ENCODE measurements around the gene TEDC1. TPM values are rescaled to one million over a fixed set of nuclear protein-coding genes. Genes with fewer than 3 reads are reported as not detected.

TEDC1 gene
- total RNA-seq, 3 donors from 2014 or later (not counting 1 experiment from before 2014, with no cell fraction given): 70.0 to 233 (median 112) TPM

- peak in 1 of 2 donors; percentile 84 for DNase-seq
- Histone ChIP-seq H3K4me3 (ENCODE audit: low read length) (peak overlapping the region; percentile 92), H3K27ac (ENCODE audit: low read length) (peak overlapping the region; percentile 98), H3K27me3 (ENCODE audit: control insufficient read depth, insufficient read depth, low read length) (no peaks in the 10 kb centered on the region), H3K36me3 (ENCODE audit: control insufficient read depth, insufficient read depth, low read length) (peaks cover 6% of the 10 kb centered on the region), H3K9me3 (ENCODE audit: control insufficient read depth, insufficient read depth, low read length) (no peaks in the 10 kb centered on the region), H3K4me1 (ENCODE audit: control insufficient read depth, insufficient read depth, low read length) (peaks cover 90% of the 10 kb centered on the region)
- TF ChIP-seq CTCF (IDR thresholded peaks at IDR 0.05): peak; percentile 24
- 33% methylated on average over 12 of the region's 12 CpGs for WGBS (ENCODE audit: insufficient coverage)
- H3K36me3 Mint-ChIP-seq: no peaks in the 10 kb centered on the region
- no peak for ATAC-seq
- peaks cover 25 to 78% of the 10 kb centered on the region in 2 donors for H3K4me1 Mint-ChIP-seq
- H3K9me3 Mint-ChIP-seq: no peaks in the 10 kb centered on the region
- H3K27ac Mint-ChIP-seq: peak overlapping the region; percentile 94 to 100
- peak overlapping the region; percentile 77 for H3K4me3 Mint-ChIP-seq
- no peaks in the 10 kb centered on the region for H3K27me3 Mint-ChIP-seq (ENCODE audit: low read depth in 2 of 2)
- intact Hi-C loops (cut with micrococcal nuclease): no loop called here
Observed at GRCh38 chr14:105485739-105486162, 5.3 kb upstream of the TEDC1 start.

- peak within 1 kb of the TSS; percentile 94 to 100 for H3K27ac Mint-ChIP-seq
- H3K27me3 ChIP-seq (ENCODE audit: control insufficient read depth, insufficient read depth, low read length): no peaks in the 10 kb centered on the region
- H3K4me1 Mint-ChIP-seq: peaks cover 25 to 77% of the 10 kb centered on the region in 2 donors
- H3K27me3 Mint-ChIP-seq (ENCODE audit: low read depth in 2 of 2): no peaks in the 10 kb centered on the region
- no peaks in the 10 kb centered on the region for H3K9me3 ChIP-seq (ENCODE audit: control insufficient read depth, insufficient read depth, low read length)
- H3K27ac ChIP-seq (ENCODE audit: low read length): peak within 1 kb of the TSS; percentile 98
- H3K9me3 Mint-ChIP-seq: no peaks in the 10 kb centered on the region
- WGBS (ENCODE audit: insufficient coverage): 11% methylated on average over 56 of the region's 56 CpGs
- H3K4me1 ChIP-seq (ENCODE audit: control insufficient read depth, insufficient read depth, low read length): peaks cover 84% of the 10 kb centered on the region
- peak in 1 of 2 donors; percentile 61 for DNase-seq
- peak within 1 kb of the TSS; percentile 92 for H3K4me3 ChIP-seq (ENCODE audit: low read length)
- H3K36me3 Mint-ChIP-seq: no peaks in the 10 kb centered on the region
- H3K36me3 ChIP-seq (ENCODE audit: control insufficient read depth, insufficient read depth, low read length): peaks cover 6% of the 10 kb centered on the region
- ATAC-seq: no peak
- H3K4me3 Mint-ChIP-seq: peak within 1 kb of the TSS; percentile 91
- no peak for TF ChIP-seq CTCF (IDR thresholded peaks at IDR 0.05)
- intact Hi-C loops (cut with micrococcal nuclease): no loop called here
Observed at GRCh38 chr14:105486163-105486973, 4.7 kb upstream of the TEDC1 start, which contains the start of gene CRIP1. TSS of gene CRIP1 (plus strand) at chr14:105486886. CDS start at chr14:105487260, 374 bp downstream.

- Histone ChIP-seq H3K4me3 (ENCODE audit: low read length) (peak overlapping the region; percentile 92), H3K9me3 (ENCODE audit: control insufficient read depth, insufficient read depth, low read length) (no peaks in the 10 kb centered on the region), H3K27ac (ENCODE audit: low read length) (peak overlapping the region; percentile 98), H3K4me1 (ENCODE audit: control insufficient read depth, insufficient read depth, low read length) (peaks cover 84% of the 10 kb centered on the region), H3K36me3 (ENCODE audit: control insufficient read depth, insufficient read depth, low read length) (peaks cover 6% of the 10 kb centered on the region), H3K27me3 (ENCODE audit: control insufficient read depth, insufficient read depth, low read length) (no peaks in the 10 kb centered on the region)
- no peaks in the 10 kb centered on the region for H3K9me3 Mint-ChIP-seq
- WGBS (ENCODE audit: insufficient coverage): under 1% methylated on average over 45 of the region's 45 CpGs
- intact Hi-C loops (cut with micrococcal nuclease): no loop called here
- DNase-seq: peak in 1 of 2 donors; percentile 71
- no peak for TF ChIP-seq CTCF (IDR thresholded peaks at IDR 0.05)
- H3K27ac Mint-ChIP-seq: peak overlapping the region; percentile 94 to 100
- H3K36me3 Mint-ChIP-seq: no peaks in the 10 kb centered on the region
- H3K27me3 Mint-ChIP-seq (ENCODE audit: low read depth in 2 of 2): no peaks in the 10 kb centered on the region
- H3K4me1 Mint-ChIP-seq: peaks cover 28 to 77% of the 10 kb centered on the region in 2 donors
- peak overlapping the region; percentile 91 for H3K4me3 Mint-ChIP-seq
- ATAC-seq: no peak
Observed at GRCh38 chr14:105486974-105487448, 4.0 kb upstream of the TEDC1 start.

Measured in natural killer cell (primary cell).